ENCODE results near the gene PRX. TPM values are rescaled to one million over a fixed set of nuclear protein-coding genes. Genes with fewer than 3 reads are reported as not detected.

PRX gene
- total and polyA plus RNA-seq, 9 of the 15 experiments (the other 6 are each of a cell fraction or from before 2014, with no cell fraction given), result 0.65 to 3.5 (median 1.7) TPM; not detected in 2

DNA sequence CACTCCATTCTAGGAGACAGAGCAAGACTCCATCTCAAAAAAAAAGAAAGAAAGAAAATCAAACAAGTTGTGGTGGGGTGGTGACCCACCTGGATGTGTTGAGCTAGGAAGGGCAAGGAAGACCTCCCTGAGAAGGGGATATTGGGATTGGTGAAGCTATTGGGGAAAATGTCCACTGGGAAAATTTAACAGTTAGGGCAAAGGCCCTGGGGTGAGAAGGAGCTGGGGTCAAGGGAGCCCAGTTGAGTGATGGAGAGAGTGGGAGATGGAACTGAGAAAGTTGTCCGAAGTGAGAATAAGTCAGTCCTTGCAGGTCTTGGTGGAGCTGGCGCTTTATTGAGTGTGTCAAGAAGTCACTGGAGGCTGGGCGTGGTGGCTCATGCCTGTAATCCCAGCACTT, 25.1 kb upstream of the PRX start (continued):
- TF ChIP-seq, protein P1, sequence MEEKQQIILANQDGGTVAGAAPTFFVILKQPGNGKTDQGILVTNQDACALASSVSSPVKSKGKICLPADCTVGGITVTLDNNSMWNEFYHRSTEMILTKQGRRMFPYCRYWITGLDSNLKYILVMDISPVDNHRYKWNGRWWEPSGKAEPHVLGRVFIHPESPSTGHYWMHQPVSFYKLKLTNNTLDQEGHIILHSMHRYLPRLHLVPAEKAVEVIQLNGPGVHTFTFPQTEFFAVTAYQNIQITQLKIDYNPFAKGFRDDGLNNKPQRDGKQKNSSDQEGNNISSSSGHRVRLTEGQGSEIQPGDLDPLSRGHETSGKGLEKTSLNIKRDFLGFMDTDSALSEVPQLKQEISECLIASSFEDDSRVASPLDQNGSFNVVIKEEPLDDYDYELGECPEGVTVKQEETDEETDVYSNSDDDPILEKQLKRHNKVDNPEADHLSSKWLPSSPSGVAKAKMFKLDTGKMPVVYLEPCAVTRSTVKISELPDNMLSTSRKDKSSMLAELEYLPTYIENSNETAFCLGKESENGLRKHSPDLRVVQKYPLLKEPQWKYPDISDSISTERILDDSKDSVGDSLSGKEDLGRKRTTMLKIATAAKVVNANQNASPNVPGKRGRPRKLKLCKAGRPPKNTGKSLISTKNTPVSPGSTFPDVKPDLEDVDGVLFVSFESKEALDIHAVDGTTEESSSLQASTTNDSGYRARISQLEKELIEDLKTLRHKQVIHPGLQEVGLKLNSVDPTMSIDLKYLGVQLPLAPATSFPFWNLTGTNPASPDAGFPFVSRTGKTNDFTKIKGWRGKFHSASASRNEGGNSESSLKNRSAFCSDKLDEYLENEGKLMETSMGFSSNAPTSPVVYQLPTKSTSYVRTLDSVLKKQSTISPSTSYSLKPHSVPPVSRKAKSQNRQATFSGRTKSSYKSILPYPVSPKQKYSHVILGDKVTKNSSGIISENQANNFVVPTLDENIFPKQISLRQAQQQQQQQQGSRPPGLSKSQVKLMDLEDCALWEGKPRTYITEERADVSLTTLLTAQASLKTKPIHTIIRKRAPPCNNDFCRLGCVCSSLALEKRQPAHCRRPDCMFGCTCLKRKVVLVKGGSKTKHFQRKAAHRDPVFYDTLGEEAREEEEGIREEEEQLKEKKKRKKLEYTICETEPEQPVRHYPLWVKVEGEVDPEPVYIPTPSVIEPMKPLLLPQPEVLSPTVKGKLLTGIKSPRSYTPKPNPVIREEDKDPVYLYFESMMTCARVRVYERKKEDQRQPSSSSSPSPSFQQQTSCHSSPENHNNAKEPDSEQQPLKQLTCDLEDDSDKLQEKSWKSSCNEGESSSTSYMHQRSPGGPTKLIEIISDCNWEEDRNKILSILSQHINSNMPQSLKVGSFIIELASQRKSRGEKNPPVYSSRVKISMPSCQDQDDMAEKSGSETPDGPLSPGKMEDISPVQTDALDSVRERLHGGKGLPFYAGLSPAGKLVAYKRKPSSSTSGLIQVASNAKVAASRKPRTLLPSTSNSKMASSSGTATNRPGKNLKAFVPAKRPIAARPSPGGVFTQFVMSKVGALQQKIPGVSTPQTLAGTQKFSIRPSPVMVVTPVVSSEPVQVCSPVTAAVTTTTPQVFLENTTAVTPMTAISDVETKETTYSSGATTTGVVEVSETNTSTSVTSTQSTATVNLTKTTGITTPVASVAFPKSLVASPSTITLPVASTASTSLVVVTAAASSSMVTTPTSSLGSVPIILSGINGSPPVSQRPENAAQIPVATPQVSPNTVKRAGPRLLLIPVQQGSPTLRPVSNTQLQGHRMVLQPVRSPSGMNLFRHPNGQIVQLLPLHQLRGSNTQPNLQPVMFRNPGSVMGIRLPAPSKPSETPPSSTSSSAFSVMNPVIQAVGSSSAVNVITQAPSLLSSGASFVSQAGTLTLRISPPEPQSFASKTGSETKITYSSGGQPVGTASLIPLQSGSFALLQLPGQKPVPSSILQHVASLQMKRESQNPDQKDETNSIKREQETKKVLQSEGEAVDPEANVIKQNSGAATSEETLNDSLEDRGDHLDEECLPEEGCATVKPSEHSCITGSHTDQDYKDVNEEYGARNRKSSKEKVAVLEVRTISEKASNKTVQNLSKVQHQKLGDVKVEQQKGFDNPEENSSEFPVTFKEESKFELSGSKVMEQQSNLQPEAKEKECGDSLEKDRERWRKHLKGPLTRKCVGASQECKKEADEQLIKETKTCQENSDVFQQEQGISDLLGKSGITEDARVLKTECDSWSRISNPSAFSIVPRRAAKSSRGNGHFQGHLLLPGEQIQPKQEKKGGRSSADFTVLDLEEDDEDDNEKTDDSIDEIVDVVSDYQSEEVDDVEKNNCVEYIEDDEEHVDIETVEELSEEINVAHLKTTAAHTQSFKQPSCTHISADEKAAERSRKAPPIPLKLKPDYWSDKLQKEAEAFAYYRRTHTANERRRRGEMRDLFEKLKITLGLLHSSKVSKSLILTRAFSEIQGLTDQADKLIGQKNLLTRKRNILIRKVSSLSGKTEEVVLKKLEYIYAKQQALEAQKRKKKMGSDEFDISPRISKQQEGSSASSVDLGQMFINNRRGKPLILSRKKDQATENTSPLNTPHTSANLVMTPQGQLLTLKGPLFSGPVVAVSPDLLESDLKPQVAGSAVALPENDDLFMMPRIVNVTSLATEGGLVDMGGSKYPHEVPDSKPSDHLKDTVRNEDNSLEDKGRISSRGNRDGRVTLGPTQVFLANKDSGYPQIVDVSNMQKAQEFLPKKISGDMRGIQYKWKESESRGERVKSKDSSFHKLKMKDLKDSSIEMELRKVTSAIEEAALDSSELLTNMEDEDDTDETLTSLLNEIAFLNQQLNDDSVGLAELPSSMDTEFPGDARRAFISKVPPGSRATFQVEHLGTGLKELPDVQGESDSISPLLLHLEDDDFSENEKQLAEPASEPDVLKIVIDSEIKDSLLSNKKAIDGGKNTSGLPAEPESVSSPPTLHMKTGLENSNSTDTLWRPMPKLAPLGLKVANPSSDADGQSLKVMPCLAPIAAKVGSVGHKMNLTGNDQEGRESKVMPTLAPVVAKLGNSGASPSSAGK (IDR thresholded peaks at IDR 0.05), result no peak
- TF ChIP-seq RBM14 (IDR thresholded peaks at IDR 0.05; ENCODE audit: borderline replicate concordance, insufficient read depth, low read depth, low read length), result no peak
